Colonic mucosa (tissue), 4 donors: ENCODE measurements around the gene NT5C. TPM values are rescaled to one million over a fixed set of nuclear protein-coding genes. Genes with fewer than 3 reads are reported as not detected.

Source experiments
- DNase-seq: peaks from one replicate; pipeline ENCODE4 v3.0.0-alpha.2; 2020
- H3K27ac ChIP-seq: fragments of 200-600 bp; one replicate; pipeline ENCODE4 v1.8.0; 2021
- H3K27me3 ChIP-seq: fragments of 200-600 bp; one replicate; pipeline ENCODE4 v1.8.0; 2021
- H3K36me3 ChIP-seq: fragments of 200-600 bp; one replicate; pipeline ENCODE4 v1.8.0; 2021
- H3K4me1 ChIP-seq: fragments of 200-600 bp; one replicate; pipeline ENCODE4 v1.8.0; 2021; ENCODE audit warnings: mild to moderate bottlenecking
- H3K4me3 ChIP-seq: fragments of 200-600 bp; one replicate; pipeline ENCODE4 v1.8.0; 2021
- H3K9ac ChIP-seq, 2 donors: one replicate each; pipeline ENCODE4 v1.7.0; 2013; ENCODE audit warnings: control low read depth in 2 of 2, low read depth in 2 of 2, low read length in 2 of 2
- H3K9me3 ChIP-seq: fragments of 200-600 bp; one replicate; pipeline ENCODE4 v1.8.0; 2021
- CTCF ChIP-seq: fragments of 200-600 bp; IDR thresholded peaks from one replicate; pipeline ENCODE4 v1.8.0; 2022; ENCODE audit warnings: antibody characterized with exemption, mild to moderate bottlenecking
- intact Hi-C: fragments of 100-400 bp; cut with DNase I; formaldehyde crosslinking; loops from one replicate; pipeline ENCODE4 v1.14.1; 2022
- total RNA-seq, 2 donors: library from RNA; stranded (reverse); fragmentation: NEBNext Ultra II Directional in 1 of 2; extraction: Animal tissue kit (Norgen Biotek cat#: 25700) in 1 of 2; gene quantifications; one replicate each; pipeline ENCODE4 v1.2.1, GENCODE V29; 2021
- donor health status: healthy.
- donor health status: DM: no; HTN: no; CAD: no.
- donor health status: DM: no; HTN: no; CAD: no.

Gene NT5C
- total RNA-seq, 2 donors from 2014 or later, result 72.3 to 94.9 TPM

DNA sequence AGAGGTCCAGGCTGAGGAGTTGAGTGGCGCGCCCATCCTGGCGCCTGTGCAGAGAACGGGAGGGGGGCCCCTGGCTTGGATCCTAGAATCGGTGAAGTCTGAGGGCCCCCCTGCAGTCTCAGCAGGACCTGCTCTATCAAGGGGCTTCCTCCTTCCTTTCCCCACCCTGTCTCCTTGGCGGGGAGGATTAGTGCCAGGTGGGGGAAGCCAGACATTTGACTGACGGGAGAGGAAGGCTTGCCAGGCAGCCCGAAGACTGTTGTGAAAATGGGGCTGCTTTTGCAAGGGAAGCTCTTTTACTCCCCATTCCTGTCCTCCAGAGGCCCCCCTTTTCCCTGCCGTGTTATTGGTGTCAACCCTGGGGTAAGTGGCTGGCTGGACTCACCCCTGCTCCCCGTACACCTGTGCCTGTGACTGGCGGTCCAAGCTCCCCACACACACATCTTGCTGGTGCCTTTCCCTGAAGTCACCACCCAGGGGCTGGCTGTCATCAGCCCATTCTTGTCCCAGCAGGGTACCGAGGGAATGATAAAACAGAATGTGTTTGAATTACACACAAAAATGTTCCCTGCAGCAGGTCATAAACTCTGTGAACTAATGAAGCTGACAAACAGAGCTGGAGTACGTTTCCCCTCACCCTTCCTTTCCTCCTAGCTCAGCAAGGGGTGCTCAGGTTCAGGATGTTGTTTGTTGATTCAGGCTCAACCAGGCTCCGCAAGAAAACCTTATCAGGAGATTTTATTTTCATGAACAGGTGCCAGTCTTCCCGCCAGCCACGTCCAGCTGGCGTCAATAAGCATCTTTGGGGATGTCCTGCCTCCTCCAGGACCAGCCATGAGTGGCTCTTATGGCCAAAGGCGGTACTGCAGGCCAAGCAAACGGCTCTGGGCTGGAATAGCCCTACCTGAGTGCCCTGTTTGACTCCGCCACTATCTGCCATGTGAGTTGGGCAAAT is 26.1 kb downstream of the NT5C start:
- no peaks in the 10 kb centered on the region for H3K27me3 ChIP-seq
- intact Hi-C loops, result loop anchor here (5.0 kb wide), 1 partner anchor 33 kb away; no protein-coding TSS in a partner anchor
- H3K4me1 ChIP-seq, result no peaks in the 10 kb centered on the region
- no peaks in the 10 kb centered on the region for H3K36me3 ChIP-seq
- H3K9ac ChIP-seq, result no peak overlapping the region
- H3K27ac ChIP-seq, result no peak overlapping the region
- no peak overlapping the region for H3K4me3 ChIP-seq
- peak; percentile 80 for TF ChIP-seq CTCF
- no peaks in the 10 kb centered on the region for H3K9me3 ChIP-seq
- DNase-seq, result peak; percentile 77

DNA sequence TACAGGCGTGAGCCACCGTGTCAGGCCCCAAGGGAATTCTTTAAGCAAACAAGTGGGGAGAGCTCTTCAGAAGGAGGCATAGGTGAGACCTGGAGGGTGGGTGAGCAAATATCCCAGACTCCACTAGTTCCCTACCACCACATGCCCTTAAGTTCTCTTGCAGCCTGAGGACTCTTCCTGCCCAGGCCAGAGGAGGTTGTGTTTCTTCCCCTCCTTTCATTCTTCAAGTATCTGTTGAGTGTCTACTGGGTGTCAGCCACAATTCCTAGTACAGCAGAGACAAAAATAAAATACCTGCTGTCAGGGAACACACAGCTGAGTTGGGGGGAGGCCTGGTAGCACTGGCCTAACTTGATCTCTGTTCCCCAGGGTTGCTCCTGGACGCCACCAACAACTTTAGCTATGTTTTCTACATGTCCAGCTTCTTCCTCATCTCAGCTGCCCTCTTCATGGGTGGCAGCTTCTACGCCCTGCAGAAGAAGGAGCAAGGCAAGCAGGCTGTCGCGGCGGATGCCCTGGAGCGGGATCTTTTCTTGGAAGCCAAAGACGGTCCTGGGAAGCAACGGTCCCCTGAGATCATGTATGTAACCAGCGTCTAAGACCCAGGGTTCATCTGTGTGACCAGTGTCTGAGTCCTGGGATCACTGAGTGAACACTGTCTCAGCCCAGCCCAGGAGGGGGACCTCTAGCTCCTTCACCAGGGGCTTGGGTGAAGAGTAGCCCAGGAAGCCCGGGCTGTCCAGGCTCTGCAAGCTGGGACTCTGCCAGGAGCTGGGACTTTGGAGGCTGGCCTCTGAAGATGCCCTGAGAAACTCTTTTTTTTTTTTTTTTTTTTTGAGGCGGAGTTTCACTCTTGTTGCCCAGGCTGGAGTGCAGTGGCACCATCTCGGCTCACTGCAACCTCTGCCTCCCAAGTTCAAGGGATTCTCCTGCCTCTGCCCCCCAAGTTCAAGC is 27.7 kb downstream of the NT5C start:
- intact Hi-C loops, result no loop called here
- Histone ChIP-seq H3K4me3 (no peak overlapping the region), H3K9ac (no peak overlapping the region), H3K27me3 (no peaks in the 10 kb centered on the region), H3K36me3 (no peaks in the 10 kb centered on the region), H3K9me3 (no peaks in the 10 kb centered on the region), H3K4me1 (no peaks in the 10 kb centered on the region), H3K27ac (no peak overlapping the region)
- no peak for DNase-seq
- TF ChIP-seq CTCF, result no peak

DNA sequence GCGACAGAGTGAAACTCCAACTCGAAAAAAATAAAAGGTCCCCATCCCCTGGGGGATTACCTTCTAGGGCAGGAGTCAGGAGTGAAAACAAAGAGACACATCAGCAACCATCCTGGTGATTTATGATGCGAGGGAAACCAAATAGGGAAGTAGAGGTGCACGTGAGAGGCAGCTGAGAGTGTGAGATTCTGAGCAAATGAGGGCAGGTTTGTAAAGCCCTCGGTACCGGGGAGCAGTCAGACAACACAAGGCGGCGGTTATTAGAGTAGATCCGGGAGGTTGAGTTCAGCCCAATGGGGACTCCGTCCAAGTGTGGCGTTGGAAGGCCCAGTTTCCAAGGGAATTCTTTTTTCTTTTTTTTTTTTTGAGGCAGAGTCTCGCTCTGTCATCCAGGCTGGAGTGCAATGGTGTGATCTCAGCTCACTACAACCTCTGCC is 29.1 kb downstream of the NT5C start:
- H3K4me3 ChIP-seq, result no peak overlapping the region
- intact Hi-C loops, result no loop called here
- no peaks in the 10 kb centered on the region for H3K9me3 ChIP-seq
- no peak overlapping the region for H3K9ac ChIP-seq
- H3K27me3 ChIP-seq, result no peaks in the 10 kb centered on the region
- H3K36me3 ChIP-seq, result no peaks in the 10 kb centered on the region
- no peak for DNase-seq
- no peak for TF ChIP-seq CTCF
- no peak overlapping the region for H3K27ac ChIP-seq
- H3K4me1 ChIP-seq, result no peaks in the 10 kb centered on the region

GRCh38 chr17:75099881-75100595 is 31.5 kb downstream of the NT5C start:
- H3K4me1 ChIP-seq, result peaks cover 8% of the 10 kb centered on the region

More at GRCh38 chr17:75099881-75100595, 31.5 kb downstream of the NT5C start:
- Histone ChIP-seq H3K4me3 (no peak overlapping the region), H3K27ac (no peak overlapping the region), H3K9me3 (no peaks in the 10 kb centered on the region), H3K9ac (no peak overlapping the region), H3K27me3 (no peaks in the 10 kb centered on the region), H3K36me3 (no peaks in the 10 kb centered on the region)
- intact Hi-C loops, result no loop called here
- no peak for DNase-seq
- no peak for TF ChIP-seq CTCF
